LHCN-M2 (cell line): ENCODE results near the gene ABHD17B. TPM values are rescaled to one million over a fixed set of nuclear protein-coding genes. Genes with fewer than 3 reads are reported as not detected.
"Not testable (repeated sequence)": the region's sequence is repeated elsewhere in the genome, so short reads cannot be mapped to it uniquely, and the experiment has no call there.

Experiments
- DNase-seq: peaks from one replicate; pipeline ENCODE4 v3.0.0-alpha.2; 2012; ENCODE audit warnings: low read depth
- polyA plus RNA-seq: library from polyadenylated mRNA; unstranded; fragments of >200 nt; gene quantifications from one replicate; pipeline ENCODE4 v1.2.1, GENCODE V29; 2012; ENCODE audit warnings: missing spikeins
- total RNA-seq: library from RNA; depleted of rRNA; stranded (reverse); fragments of >200 nt; gene quantifications from 2 replicates; pipeline ENCODE4 v1.2.3, GENCODE V29; 2014; rRNA removed

ABHD17B gene
- total RNA-seq, result 16.9 and 20.3 TPM in 2 replicates
- polyA plus RNA-seq, result 3.3 TPM

DNA sequence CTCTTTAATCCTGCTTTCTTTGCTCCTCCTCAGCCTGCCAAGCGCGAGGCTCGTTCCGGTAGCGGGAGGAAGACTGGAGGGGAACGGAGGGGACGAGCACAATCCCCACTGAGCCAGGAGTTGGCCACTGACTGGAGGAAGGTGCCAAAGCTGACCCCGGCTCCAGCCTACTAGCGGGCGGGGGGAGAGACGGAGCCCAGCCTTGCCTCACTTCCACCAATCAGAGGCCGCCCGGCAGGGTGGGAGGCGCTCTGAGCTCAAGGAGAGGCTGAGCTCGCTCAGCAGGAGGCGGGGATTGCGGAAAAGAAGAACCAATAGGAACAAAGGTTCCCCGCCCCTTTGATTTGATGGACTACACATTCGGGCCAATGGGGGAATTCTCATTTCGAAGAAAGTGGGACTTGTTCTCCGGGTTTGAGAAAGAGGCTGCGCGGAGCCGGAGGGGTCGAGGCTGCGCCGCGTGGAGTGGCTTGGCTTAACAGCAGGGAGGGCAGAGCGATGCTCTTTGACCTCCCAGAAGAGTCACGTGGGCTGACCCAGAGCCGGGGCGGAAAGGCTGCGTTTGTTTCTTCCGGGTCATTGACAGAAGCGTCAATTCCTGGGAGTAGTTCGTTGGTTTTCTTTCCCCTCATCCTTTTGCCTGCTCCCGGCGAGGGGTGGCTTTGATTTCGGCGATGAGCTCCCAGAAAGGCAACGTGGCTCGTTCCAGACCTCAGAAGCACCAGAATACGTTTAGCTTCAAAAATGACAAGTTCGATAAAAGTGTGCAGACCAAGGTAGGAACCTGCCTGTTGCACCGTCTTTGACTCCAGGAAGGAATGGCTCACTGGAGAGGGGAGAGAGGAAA is at the start of gene ABHD17B, which contains the start of gene C9orf85:
TSS of gene ABHD17B (minus strand) at position 133 of the 847 bp plus-strand sequence. CDS start 36,113 bp downstream, outside the sequence.
TSS of gene C9orf85 (plus strand) at position 579 of the 847 bp plus-strand sequence. CDS start at position 675, 96 bp downstream.
- peak; percentile 99 for DNase-seq

- peak; percentile 32 for DNase-seq
Observed at GRCh38 chr9:71955300-71955915, 44.4 kb upstream of the ABHD17B start.

GRCh38 chr9:71954652-71955051 is 43.7 kb upstream of the ABHD17B start:
- DNase-seq, result not testable (repeated sequence)

DNA sequence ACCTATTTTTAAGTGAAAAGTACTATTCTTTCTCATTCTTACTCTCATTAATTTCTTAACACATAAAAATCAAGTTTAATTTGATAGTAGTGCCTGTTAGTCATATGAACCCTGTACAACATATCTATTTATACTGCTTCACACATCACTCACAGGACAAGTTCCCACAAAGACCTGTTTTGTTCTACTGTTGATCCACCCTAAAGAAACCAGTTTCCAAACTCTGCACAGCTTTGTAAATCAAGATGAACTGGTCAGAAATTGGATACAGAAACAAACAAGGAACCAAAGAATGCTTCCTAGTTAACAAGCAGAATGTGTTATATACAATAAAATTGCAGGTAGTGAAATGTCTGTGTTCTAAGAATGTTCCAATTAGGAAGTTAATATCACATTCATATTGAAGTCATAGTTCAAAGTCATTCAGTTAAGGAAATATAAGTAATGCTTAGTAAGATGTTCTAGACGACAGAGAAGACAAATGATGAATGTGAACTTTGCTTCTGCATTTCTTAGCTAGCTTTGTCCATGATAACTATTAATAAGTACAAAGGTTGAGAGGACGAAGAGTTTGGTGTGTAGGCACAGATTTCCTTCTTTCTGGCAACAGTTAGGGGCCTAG is 33.9 kb upstream of the ABHD17B start:
- DNase-seq, result no peak

GRCh38 chr9:71941998-71942567 is 31.1 kb upstream of the ABHD17B start:
- DNase-seq, result no peak

- peak; percentile 51 for DNase-seq
Observed at GRCh38 chr9:71941060-71941568, 30.1 kb upstream of the ABHD17B start.

- DNase-seq, result no peak
Observed at GRCh38 chr9:71937898-71938297, 26.9 kb upstream of the ABHD17B start.

DNA sequence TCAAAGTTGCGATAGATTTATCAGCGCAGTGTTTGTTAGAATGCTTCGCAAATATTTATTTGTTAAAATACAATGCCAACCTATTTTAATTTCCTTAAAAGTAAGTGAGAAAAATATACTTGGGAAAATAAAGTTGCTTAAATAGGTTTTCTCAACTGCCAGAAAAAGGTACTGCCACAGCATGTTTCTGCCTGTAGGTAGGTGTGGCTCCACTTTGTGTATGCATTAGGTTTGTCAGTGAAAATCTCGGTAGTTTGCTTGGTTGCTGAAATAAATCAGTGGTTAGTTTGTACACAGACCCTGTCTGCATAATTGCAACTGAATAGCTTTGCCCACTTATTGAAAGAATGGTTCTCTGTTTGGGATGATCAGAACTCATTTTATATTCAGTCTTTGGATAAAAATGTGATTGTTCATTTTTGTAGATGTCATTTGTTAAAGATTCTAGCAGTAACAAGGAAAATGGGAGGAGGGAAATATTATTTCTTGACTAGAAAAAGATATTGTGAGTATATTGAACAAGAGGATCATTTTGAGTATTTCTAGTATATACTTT is 26.2 kb upstream of the ABHD17B start:
- no peak for DNase-seq

GRCh38 chr9:71936066-71936465 is 25.1 kb upstream of the ABHD17B start:
- no peak for DNase-seq

- no peak for DNase-seq
Observed at GRCh38 chr9:71931166-71931565, 20.2 kb upstream of the ABHD17B start.

GRCh38 chr9:71929791-71930440 is 18.9 kb upstream of the ABHD17B start:
- DNase-seq, result peak; percentile 33

DNA sequence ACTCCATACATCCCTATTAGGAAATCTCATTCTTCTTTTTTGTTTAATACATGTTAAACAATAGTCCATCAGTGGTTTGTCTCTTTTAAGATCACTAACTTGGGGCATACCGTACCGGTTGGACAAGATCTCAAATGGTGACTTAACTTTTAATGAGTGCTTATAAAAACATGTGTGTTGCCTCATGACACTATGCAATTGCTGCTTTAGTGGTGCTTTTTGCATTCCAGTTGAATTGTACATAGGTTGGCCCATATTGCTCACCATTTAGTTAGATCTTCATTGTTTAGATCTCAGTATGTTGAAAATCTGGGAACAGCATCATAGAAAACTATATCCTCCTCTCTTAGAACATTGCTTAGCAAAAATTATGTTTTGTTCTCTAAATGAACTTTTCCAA is 18.2 kb upstream of the ABHD17B start:
- peak; percentile 21 for DNase-seq

DNA sequence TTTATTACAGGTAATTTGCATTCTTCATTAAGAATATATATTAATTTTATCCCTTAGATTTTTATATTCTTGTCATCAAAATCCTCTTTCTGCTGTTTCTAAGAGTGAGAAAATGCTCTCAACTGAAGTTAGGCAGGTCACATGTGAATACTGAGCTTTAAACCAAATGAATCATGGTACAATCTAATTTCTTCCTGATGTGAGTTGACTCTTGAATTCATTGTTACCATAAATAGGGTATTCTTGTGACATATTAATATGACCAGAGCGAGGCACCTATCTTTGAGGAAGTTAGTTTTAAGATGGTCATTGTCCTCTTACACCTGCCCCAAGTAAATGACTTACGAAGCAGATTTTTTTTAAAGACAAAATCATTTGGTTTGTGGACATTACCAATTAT is 17.8 kb upstream of the ABHD17B start:
- DNase-seq, result no peak

DNA sequence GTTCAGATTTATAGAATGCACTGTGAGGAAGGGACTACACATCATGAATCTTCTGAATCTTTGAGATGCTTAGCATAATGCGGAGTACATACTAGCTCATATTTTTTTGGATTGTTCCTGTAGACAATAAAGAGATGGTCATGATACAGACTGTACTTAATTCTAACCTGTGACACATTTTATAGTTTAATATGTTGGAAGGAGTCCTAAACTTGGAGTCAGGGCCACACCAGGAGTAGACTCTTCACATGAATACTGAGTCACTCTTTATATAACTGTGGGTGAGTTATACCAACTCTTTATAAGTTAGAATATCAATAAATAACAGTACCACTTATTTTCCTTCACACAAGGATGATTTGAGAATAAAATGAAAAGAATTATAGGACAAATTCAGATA is 17.4 kb upstream of the ABHD17B start:
- no peak for DNase-seq

DNA sequence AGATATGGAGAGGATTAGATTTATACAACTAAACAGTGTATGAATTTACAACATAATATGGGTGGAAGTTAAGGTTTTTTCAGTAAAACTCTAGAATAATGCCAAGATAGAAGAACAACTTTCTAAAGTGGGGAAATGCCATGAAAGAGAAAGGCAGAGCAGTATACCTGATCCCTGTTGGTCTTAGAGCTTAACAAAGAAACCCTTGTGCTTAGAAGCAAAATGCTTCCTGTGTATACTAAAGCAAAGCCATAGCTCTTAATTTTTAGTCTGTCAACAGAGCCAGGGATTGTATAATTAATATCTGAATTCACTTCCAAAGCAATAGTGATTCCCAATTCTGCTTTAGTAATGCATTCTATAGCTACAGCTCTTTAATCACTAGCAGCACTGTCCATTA is 14.8 kb upstream of the ABHD17B start:
- DNase-seq, result no peak

DNA sequence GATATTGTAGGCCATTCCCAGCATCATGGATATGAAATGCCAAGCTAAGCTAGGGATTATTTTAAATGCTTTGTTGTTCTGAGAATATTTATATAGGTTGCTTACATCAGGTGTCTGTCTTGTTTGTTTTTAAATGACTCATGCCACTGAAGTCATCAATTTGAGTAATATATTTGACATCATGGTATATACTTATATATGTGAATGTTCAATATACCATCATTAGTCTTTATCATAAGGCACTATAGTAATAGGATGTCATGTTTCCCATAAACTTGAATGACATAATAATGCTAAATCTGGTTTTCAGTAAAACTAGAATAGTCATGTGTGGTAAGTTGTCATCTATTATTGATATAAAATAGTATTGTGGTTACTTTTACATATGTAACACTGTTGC is 13.6 kb upstream of the ABHD17B start:
- no peak for DNase-seq

GRCh38 chr9:71921190-71921814 is 10.3 kb upstream of the ABHD17B start:
- DNase-seq, result no peak

DNA sequence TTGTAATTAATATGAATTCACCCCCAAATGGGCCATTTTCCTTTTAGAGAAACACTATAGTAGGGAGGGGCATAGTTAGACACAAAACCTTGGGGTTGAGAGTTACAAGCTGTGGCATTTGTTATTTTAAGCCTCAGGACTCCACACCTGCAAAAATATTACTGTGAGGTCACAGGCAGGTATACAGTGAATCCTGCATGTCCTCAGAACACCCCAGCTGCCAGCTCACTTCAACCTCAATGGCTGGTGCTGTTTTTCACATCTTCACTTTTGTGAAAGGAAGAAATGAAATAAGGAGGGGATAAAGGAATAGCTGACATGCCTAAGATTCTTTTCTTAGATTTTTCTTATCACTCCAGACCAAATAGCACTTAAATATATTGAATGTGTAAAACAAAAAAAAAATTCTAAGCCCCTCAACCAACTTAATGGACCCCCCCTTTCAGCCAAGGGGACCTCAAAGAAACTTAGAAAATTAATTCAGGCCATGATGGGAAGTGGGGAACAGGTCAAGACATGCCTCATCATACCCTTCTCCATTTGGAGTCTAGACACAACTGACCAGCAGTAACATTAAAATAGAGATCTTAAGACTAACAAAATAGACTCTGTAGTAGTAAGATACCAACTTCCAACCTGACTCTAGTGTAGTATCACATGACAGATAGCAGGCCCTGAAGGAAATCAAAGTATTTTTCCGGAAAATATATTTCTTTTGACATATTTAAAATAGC is 9.6 kb upstream of the ABHD17B start:
- no peak for DNase-seq

DNA sequence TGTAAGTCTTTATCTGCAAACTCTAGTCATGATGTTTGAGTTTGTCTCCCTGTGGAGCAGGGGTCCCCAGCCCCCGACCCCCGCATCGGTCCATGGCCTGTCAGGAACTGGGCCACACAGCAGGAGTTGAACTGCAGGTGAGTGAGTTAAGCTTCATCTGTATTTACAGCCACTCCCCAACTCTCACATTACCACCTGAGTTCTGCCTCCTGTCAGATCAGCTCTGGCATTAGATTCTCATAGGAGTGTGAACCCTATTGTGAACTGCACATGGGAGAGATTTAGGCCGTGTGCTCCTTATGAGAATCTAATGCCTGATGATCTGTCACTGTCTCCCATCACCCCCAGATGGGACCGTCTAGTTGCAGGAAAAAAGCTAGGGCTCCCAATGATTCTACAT is 7.4 kb upstream of the ABHD17B start:
- DNase-seq, result no peak
